Vagina (tissue), 2 donors: ENCODE data around the gene STAP2.

Source experiments
- POLR2AphosphoS5 ChIP-seq, 2 donors: sonication (generic); formaldehyde crosslinking; IDR thresholded peaks; one replicate each; pipeline ENCODE4 v1.9.0; 2017; ENCODE audit warnings: antibody characterized with exemption in 2 of 2, mild to moderate bottlenecking in 2 of 2, low read depth in 1 of 2; ENCODE audit not compliant: insufficient read depth in 1 of 2
- TF ChIP-seq, protein P1 (sequence below), 3 experiments: fragments of 450-650 bp in 2 of 3; fragments of 200-600 bp in 1 of 3; sonication (generic) in 1 of 3; IDR thresholded peaks; one replicate each; pipeline ENCODE4 v1.5.1; 2017 to 2019; ENCODE audit warnings: antibody characterized with exemption in 3 of 3, mild to moderate bottlenecking in 2 of 3, moderate library complexity in 2 of 3

DNA sequence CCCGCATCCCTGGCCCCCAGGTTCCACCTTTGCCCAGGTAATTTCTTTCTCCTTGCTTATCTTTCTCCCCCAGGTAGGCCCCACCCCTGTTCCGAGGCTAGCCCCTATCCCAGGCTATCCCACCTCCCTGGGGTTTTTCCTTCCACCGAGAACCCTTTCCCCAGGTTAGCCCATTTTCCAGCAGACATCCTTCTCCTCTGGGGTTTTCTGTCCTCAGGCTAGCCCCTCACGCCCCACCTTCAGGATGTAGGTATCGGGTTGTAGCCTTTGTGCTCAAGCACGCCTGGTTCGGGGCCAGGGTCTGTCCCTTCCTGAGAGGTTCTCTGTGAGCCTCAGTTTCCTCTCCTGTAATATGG, 33.4 kb downstream of the STAP2 start:
- TF ChIP-seq POLR2AphosphoS5 (IDR thresholded peaks at IDR 0.05; ENCODE audit: insufficient read depth in 1 of 2, low read depth in 1 of 2): no peak
- TF ChIP-seq, protein P1, sequence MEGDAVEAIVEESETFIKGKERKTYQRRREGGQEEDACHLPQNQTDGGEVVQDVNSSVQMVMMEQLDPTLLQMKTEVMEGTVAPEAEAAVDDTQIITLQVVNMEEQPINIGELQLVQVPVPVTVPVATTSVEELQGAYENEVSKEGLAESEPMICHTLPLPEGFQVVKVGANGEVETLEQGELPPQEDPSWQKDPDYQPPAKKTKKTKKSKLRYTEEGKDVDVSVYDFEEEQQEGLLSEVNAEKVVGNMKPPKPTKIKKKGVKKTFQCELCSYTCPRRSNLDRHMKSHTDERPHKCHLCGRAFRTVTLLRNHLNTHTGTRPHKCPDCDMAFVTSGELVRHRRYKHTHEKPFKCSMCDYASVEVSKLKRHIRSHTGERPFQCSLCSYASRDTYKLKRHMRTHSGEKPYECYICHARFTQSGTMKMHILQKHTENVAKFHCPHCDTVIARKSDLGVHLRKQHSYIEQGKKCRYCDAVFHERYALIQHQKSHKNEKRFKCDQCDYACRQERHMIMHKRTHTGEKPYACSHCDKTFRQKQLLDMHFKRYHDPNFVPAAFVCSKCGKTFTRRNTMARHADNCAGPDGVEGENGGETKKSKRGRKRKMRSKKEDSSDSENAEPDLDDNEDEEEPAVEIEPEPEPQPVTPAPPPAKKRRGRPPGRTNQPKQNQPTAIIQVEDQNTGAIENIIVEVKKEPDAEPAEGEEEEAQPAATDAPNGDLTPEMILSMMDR (IDR thresholded peaks at IDR 0.05): no peak
